ENCODE data around the gene MRPS33.
A peak's percentile ranks its signal among the peaks of the same experiment; 100 is the strongest.

The MRPS33 gene

DNA sequence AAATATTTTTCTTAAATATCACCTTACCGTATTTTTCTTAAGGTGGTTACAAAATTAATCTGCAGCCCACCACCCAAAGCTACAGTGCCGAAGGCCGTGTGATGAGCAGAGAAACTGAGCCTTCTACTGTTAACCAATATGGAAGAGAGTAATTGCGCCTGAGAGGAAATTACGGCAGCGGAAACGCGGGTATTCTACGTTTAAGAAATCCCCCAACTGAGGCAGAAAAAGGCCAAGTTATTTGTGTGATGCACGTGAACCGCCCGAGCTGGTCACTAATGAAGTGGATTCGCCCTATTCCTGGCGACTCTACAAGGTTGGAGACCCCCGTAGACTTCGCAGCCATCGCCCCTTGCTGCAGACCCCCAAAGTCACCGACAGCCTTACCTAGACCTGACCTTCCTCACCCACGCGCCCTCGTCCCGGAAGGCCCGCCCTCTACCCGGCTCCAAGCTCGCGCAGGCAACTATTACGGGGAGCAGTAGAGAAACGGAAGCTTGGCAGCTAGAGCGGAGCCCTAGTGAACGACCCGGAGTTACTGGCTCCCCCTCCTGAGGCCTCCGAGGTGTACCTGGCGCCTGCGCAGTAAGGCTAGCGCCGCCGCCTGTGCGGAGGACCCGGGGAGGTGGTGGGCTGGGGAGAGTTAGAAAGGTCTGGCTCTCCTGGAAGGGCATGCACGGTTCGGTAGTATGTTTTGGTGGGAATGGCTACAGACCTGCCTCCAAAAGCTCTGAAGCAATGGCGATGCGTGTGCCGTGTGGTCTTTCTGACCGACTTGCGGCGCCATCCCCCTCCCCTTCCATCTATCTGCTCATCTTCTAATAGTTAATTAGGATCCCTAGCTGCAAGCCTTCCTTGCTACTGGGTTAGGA, at the start of gene MRPS33:
MRPS33 (minus strand) TSS at position 429 of the 872 bp plus-strand sequence. CDS start 4,319 bp downstream, outside the sequence.
- TF ChIP-seq, protein P1, sequence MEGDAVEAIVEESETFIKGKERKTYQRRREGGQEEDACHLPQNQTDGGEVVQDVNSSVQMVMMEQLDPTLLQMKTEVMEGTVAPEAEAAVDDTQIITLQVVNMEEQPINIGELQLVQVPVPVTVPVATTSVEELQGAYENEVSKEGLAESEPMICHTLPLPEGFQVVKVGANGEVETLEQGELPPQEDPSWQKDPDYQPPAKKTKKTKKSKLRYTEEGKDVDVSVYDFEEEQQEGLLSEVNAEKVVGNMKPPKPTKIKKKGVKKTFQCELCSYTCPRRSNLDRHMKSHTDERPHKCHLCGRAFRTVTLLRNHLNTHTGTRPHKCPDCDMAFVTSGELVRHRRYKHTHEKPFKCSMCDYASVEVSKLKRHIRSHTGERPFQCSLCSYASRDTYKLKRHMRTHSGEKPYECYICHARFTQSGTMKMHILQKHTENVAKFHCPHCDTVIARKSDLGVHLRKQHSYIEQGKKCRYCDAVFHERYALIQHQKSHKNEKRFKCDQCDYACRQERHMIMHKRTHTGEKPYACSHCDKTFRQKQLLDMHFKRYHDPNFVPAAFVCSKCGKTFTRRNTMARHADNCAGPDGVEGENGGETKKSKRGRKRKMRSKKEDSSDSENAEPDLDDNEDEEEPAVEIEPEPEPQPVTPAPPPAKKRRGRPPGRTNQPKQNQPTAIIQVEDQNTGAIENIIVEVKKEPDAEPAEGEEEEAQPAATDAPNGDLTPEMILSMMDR (conservative IDR thresholded peaks at IDR 0.05; ENCODE audit: low read length): peak; percentile 85
- no peak for TF ChIP-seq EZH2phosphoT487 (IDR thresholded peaks at IDR 0.05; ENCODE audit: borderline replicate concordance)
- no peaks in the 10 kb centered on the region for H3K9me3 ChIP-seq (ENCODE audit: insufficient read depth, low read depth, low read length)
- H3K27me3 ChIP-seq (ENCODE audit: insufficient read depth, low read length, poor library complexity, severe bottlenecking): peaks cover 36% of the 10 kb centered on the region

DNA sequence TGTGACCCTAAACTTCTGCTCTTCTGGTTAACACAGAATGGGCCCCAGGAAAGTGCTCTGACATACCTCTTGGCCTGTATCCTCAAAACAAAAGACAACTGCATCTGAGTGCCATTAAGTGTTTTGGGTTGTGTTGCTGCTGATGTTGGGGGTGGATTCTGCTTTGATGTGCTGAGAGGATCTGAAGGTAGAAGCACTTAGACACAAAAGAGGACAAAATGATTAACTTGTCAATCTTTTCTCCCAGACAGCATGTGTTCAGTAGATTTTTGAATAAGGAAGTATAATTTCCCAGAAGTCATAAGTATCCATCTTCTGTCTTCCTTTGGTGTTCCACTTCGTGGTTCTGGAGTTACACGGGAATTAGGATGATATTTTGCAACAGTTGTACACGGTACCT, 43.0 kb upstream of the MRPS33 start:
- no peaks in the 10 kb centered on the region for H3F3A ChIP-seq (ENCODE audit: low read depth)
- no peak overlapping the region for H3K4me2 ChIP-seq (ENCODE audit: low read depth, low read length, poor library complexity, severe bottlenecking)
- H3K9me3 ChIP-seq (ENCODE audit: insufficient read depth, low read depth, low read length): no peaks in the 10 kb centered on the region
- H3K4me3 ChIP-seq (ENCODE audit: low read length, poor library complexity, severe bottlenecking): no peak overlapping the region
- TF ChIP-seq, protein P1 (conservative IDR thresholded peaks at IDR 0.05; ENCODE audit: low read length): no peak
- TF ChIP-seq EZH2phosphoT487 (IDR thresholded peaks at IDR 0.05; ENCODE audit: borderline replicate concordance): no peak
- no peaks in the 10 kb centered on the region for H3K79me2 ChIP-seq (ENCODE audit: insufficient read depth, low read length)
- no peaks in the 10 kb centered on the region for H3K27me3 ChIP-seq (ENCODE audit: insufficient read depth, low read length, poor library complexity, severe bottlenecking)
- no peaks in the 10 kb centered on the region for H3K4me1 ChIP-seq (ENCODE audit: insufficient read depth, low read length, poor library complexity, severe bottlenecking)
- H3K9ac ChIP-seq (ENCODE audit: low read depth, low read length, poor library complexity, severe bottlenecking): no peak overlapping the region
- H3K9me2 ChIP-seq (replicated peaks; ENCODE audit: low read depth, low read length): no peaks in the 10 kb centered on the region
- H2AFZ ChIP-seq (ENCODE audit: low read length): no peak overlapping the region
- no peaks in the 10 kb centered on the region for H3K36me3 ChIP-seq (ENCODE audit: insufficient read depth, low read length)
- no peaks in the 10 kb centered on the region for H4K20me1 ChIP-seq (ENCODE audit: insufficient read depth, low read length, poor library complexity, severe bottlenecking)

More for the DNA sequence above, at the start of gene MRPS33:
- H2AFZ ChIP-seq (ENCODE audit: low read length): peak within 1 kb of the TSS; percentile 97
- no peaks in the 10 kb centered on the region for H3F3A ChIP-seq (ENCODE audit: low read depth)
- peaks cover 19% of the 10 kb centered on the region for H3K4me1 ChIP-seq (ENCODE audit: insufficient read depth, low read length, poor library complexity, severe bottlenecking)
- H3K36me3 ChIP-seq (ENCODE audit: insufficient read depth, low read length): no peaks in the 10 kb centered on the region
- H3K79me2 ChIP-seq (ENCODE audit: insufficient read depth, low read length): peaks cover 15% of the 10 kb centered on the region
- no peaks in the 10 kb centered on the region for H4K20me1 ChIP-seq (ENCODE audit: insufficient read depth, low read length, poor library complexity, severe bottlenecking)
- H3K9ac ChIP-seq (ENCODE audit: low read depth, low read length, poor library complexity, severe bottlenecking): peak within 1 kb of the TSS; percentile 80
- H3K4me3 ChIP-seq (ENCODE audit: low read length, poor library complexity, severe bottlenecking): peak within 1 kb of the TSS; percentile 88
- no peaks in the 10 kb centered on the region for H3K9me2 ChIP-seq (replicated peaks; ENCODE audit: low read depth, low read length)
- peak within 1 kb of the TSS; percentile 92 for H3K4me2 ChIP-seq (ENCODE audit: low read depth, low read length, poor library complexity, severe bottlenecking)

DNA sequence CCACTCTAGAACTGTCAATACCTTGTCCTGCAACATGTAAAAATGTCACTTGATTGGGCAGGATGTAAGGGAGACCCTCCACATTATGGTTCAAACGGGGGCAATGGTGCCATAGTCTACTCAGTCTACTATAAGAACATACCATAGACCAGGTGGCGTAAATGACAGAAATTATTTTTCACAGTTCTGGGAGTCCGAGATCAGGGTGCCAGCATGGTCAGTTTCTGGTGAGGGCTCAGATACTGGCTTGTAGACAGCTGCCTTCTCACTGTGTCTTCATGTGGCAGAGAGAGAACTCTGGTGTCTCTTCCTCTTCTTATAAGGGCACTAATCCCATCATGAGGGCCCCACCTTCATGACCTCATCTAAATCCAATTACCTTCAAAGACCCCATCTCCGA, 40.4 kb upstream of the MRPS33 start:
- H3K9me3 ChIP-seq (ENCODE audit: insufficient read depth, low read depth, low read length): no peaks in the 10 kb centered on the region
- no peak overlapping the region for H3K4me2 ChIP-seq (ENCODE audit: low read depth, low read length, poor library complexity, severe bottlenecking)
- no peaks in the 10 kb centered on the region for H3K36me3 ChIP-seq (ENCODE audit: insufficient read depth, low read length)
- TF ChIP-seq EZH2phosphoT487 (IDR thresholded peaks at IDR 0.05; ENCODE audit: borderline replicate concordance): no peak
- TF ChIP-seq, protein P1 (conservative IDR thresholded peaks at IDR 0.05; ENCODE audit: low read length): no peak
- no peaks in the 10 kb centered on the region for H3K9me2 ChIP-seq (replicated peaks; ENCODE audit: low read depth, low read length)
- no peak overlapping the region for H3K9ac ChIP-seq (ENCODE audit: low read depth, low read length, poor library complexity, severe bottlenecking)
- no peaks in the 10 kb centered on the region for H3F3A ChIP-seq (ENCODE audit: low read depth)
- H3K79me2 ChIP-seq (ENCODE audit: insufficient read depth, low read length): no peaks in the 10 kb centered on the region
- no peak overlapping the region for H2AFZ ChIP-seq (ENCODE audit: low read length)
- H3K4me3 ChIP-seq (ENCODE audit: low read length, poor library complexity, severe bottlenecking): no peak overlapping the region
- no peaks in the 10 kb centered on the region for H3K4me1 ChIP-seq (ENCODE audit: insufficient read depth, low read length, poor library complexity, severe bottlenecking)
- no peaks in the 10 kb centered on the region for H3K27me3 ChIP-seq (ENCODE audit: insufficient read depth, low read length, poor library complexity, severe bottlenecking)
- H4K20me1 ChIP-seq (ENCODE audit: insufficient read depth, low read length, poor library complexity, severe bottlenecking): no peaks in the 10 kb centered on the region
